HL-60 (cell line): ENCODE results near the gene ZNF8.
"Not testable (repeated sequence)": the region's sequence is repeated elsewhere in the genome, so short reads cannot be mapped to it uniquely, and the experiment has no call there.

Experiments used
- DNase-seq, 2 experiments: peaks; one replicate each; pipeline ENCODE4 v3.0.0-alpha.2; 2010 to 2020; ENCODE audit warnings: low read depth in 1 of 2, low spot score in 1 of 2
- H3K27ac ChIP-seq: fragments of 250-450 bp; sonication (Bioruptor Pico); replicated peaks from 2 replicates; pipeline ENCODE4 v1.5.1; 2020; ENCODE audit warnings: mild to moderate bottlenecking, moderate library complexity
- H3K27me3 ChIP-seq: fragments of 250-450 bp; sonication (Bioruptor Pico); 2 replicates; pipeline ENCODE4 v1.5.1; 2021; ENCODE audit warnings: mild to moderate bottlenecking, moderate library complexity; ENCODE audit not compliant: insufficient read depth, poor library complexity, severe bottlenecking
- H3K4me3 ChIP-seq: replicated peaks from 2 replicates; pipeline ENCODE4 v1.5.1; 2011; ENCODE audit warnings: mild to moderate bottlenecking, control low read depth, low read length; ENCODE audit not compliant: insufficient read depth
- CTCF ChIP-seq: IDR thresholded peaks from one replicate; pipeline ENCODE4 v1.5.1; 2011; ENCODE audit warnings: low read length, control low read depth, inconsistent platforms; ENCODE audit not compliant: insufficient read depth
- GABPA ChIP-seq: IDR thresholded peaks from 2 replicates; pipeline ENCODE4 v1.6.1; 2012; ENCODE audit warnings: low read depth
- POLR2AphosphoS5 ChIP-seq: IDR thresholded peaks from 2 replicates; pipeline ENCODE4 v1.6.1; 2012; ENCODE audit warnings: low read depth
- REST ChIP-seq: IDR thresholded peaks from 2 replicates; pipeline ENCODE4 v1.6.1; 2012; ENCODE audit warnings: low read depth; ENCODE audit not compliant: insufficient replicate concordance
- SPI1 ChIP-seq: IDR thresholded peaks from 2 replicates; pipeline ENCODE4 v1.6.1; 2012; ENCODE audit warnings: low read depth, mild to moderate bottlenecking, borderline replicate concordance

ZNF8 gene

GRCh38 chr19:58243351-58243750, 35.4 kb upstream of the ZNF8 start:
- Histone ChIP-seq H3K27ac (no peak overlapping the region), H3K4me3 (no peak overlapping the region), H3K27me3 (no peaks in the 10 kb centered on the region)
- DNase-seq: no peak
- TF ChIP-seq SPI1 (no peak), CTCF (no peak), GABPA (no peak), REST (no peak), POLR2AphosphoS5 (no peak)

- Histone ChIP-seq H3K27ac (no peak overlapping the region), H3K4me3 (no peak overlapping the region), H3K27me3 (no peaks in the 10 kb centered on the region)
- DNase-seq: no peak
- TF ChIP-seq GABPA (no peak), REST (no peak), POLR2AphosphoS5 (no peak), CTCF (no peak), SPI1 (no peak)
Measured at GRCh38 chr19:58248886-58249285, 29.9 kb upstream of the ZNF8 start.

GRCh38 chr19:58252102-58252685, 26.6 kb upstream of the ZNF8 start:
- Histone ChIP-seq H3K27ac (no peak overlapping the region), H3K27me3 (no peaks in the 10 kb centered on the region), H3K4me3 (no peak overlapping the region)
- no peak for DNase-seq
- TF ChIP-seq CTCF: no peak
- no peak for TF ChIP-seq GABPA
- no peak for TF ChIP-seq SPI1
- TF ChIP-seq POLR2AphosphoS5: no peak
- no peak for TF ChIP-seq REST

GRCh38 chr19:58258259-58258658, 20.5 kb upstream of the ZNF8 start:
- not testable (repeated sequence) for DNase-seq, H3K27ac ChIP-seq, H3K27me3 ChIP-seq, H3K4me3 ChIP-seq
